Keratinocyte (primary cell): ENCODE data around the gene OR10V1. TPM values are rescaled to one million over a fixed set of nuclear protein-coding genes. Genes with fewer than 3 reads are reported as not detected.
A peak's percentile ranks its signal among the peaks of the same experiment; 100 is the strongest.

Experiments used
- DNase-seq: peaks from one replicate; pipeline ENCODE4 v3.0.0-alpha.2; 2011; ENCODE audit warnings: low read depth, missing footprints, low spot score
- FAIRE-seq: peaks from 2 replicates; lab custom pipeline; 2011; peaks lifted over from hg19 to GRCh38; lab: Jason Lieb, UNC
- H2AFZ ChIP-seq: 2 replicates; pipeline ENCODE4 v1.6.0; 2012; ENCODE audit warnings: low read length, control low read depth, inconsistent platforms; ENCODE audit not compliant: control insufficient read depth
- H3K27ac ChIP-seq: 2 replicates; pipeline ENCODE4 v1.5.1; 2011; ENCODE audit warnings: low read length; ENCODE audit not compliant: control insufficient read depth, insufficient read depth
- H3K27me3 ChIP-seq: 3 replicates; pipeline ENCODE4 v1.6.0; 2011; ENCODE audit warnings: low read length; ENCODE audit not compliant: control insufficient read depth, insufficient read depth; ENCODE audit errors: extremely low read depth
- H3K36me3 ChIP-seq, 2 experiments: 2 replicates in 1 of 2; 3 replicates in 1 of 2; pipeline ENCODE4 v1.5.1; 2011; ENCODE audit warnings: low read length in 2 of 2, mild to moderate bottlenecking in 1 of 2; ENCODE audit not compliant: control insufficient read depth in 2 of 2, insufficient read depth in 2 of 2; ENCODE audit errors: extremely low read depth in 1 of 2
- H3K4me1 ChIP-seq: 3 replicates; pipeline ENCODE4 v1.5.1; 2011; ENCODE audit warnings: low read length; ENCODE audit not compliant: control insufficient read depth, insufficient read depth; ENCODE audit errors: extremely low read depth
- H3K4me2 ChIP-seq: 3 replicates; pipeline ENCODE4 v1.6.0; 2011; ENCODE audit warnings: low read depth, low read length; ENCODE audit not compliant: control insufficient read depth, insufficient read depth; ENCODE audit errors: extremely low read depth
- H3K4me3 ChIP-seq, 3 experiments: fragments of 200-600 bp in 1 of 3; sonication (generic) in 1 of 3; 2 replicates in 2 of 3; 3 replicates in 1 of 3; pipeline ENCODE4 v1.5.1; 2011 to 2016; ENCODE audit warnings: low read length in 3 of 3, mild to moderate bottlenecking in 3 of 3, control low read depth in 2 of 3, inconsistent platforms in 1 of 3, low read depth in 1 of 3, mixed read lengths in 1 of 3, mixed run types in 1 of 3, moderate library complexity in 1 of 3; ENCODE audit not compliant: control insufficient read depth in 2 of 3, insufficient read depth in 2 of 3; ENCODE audit errors: extremely low read depth in 1 of 3
- H3K79me2 ChIP-seq: 2 replicates; pipeline ENCODE4 v1.6.0; 2012; ENCODE audit warnings: low read length; ENCODE audit not compliant: control insufficient read depth, insufficient read depth
- H3K9ac ChIP-seq: 3 replicates; pipeline ENCODE4 v1.6.0; 2011; ENCODE audit warnings: low read length; ENCODE audit not compliant: control insufficient read depth, insufficient read depth; ENCODE audit errors: extremely low read depth
- H3K9me1 ChIP-seq: 3 replicates; pipeline ENCODE4 v1.6.0; 2011; ENCODE audit warnings: low read length; ENCODE audit not compliant: control insufficient read depth, insufficient read depth; ENCODE audit errors: extremely low read depth
- H3K9me3 ChIP-seq: 2 replicates; pipeline ENCODE4 v1.5.1; 2012; ENCODE audit warnings: low read depth, low read length; ENCODE audit not compliant: control insufficient read depth
- H4K20me1 ChIP-seq: 3 replicates; pipeline ENCODE4 v1.6.0; 2011; ENCODE audit warnings: low read length; ENCODE audit not compliant: control insufficient read depth, insufficient read depth; ENCODE audit errors: extremely low read depth
- EZH2 ChIP-seq: IDR thresholded peaks from one replicate; pipeline ENCODE4 v1.6.1; 2012; ENCODE audit warnings: inconsistent platforms, mild to moderate bottlenecking, low read length, moderate library complexity
- dilution Hi-C: fragments of 300-500 bp; cut with MboI; formaldehyde crosslinking; loops from one replicate; pipeline ENCODE4 v1.7.0; 2020; ENCODE audit warnings: low sequenced_read_pairs; ENCODE audit not compliant: extremely low pct_ligation_motif_present
- polyA plus RNA-seq, 5 experiments: library from polyadenylated mRNA; depleted of rRNA in 3 of 5; stranded (reverse) in 3 of 5; stranded (forward) in 1 of 5; unstranded in 1 of 5; fragments of >200 nt; gene quantifications; 1 replicate in 1 of 5; 2 replicates in 3 of 5; 3 replicates in 1 of 5; pipeline versions ENCODE4 v1.2.1 to v1.2.3, GENCODE V29; 2011 to 2012; ENCODE audit warnings: missing spikeins in 2 of 5, low read depth in 1 of 5, low replicate concordance in 1 of 5
- TF ChIP-seq, protein P1 (sequence below), 3 experiments: IDR thresholded peaks in 1 of 3; conservative IDR thresholded peaks in 1 of 3; optimal IDR thresholded peaks in 1 of 3; 2 replicates in 2 of 3; 3 replicates in 1 of 3; pipeline versions ENCODE3 to v1.5.1; 2011; ENCODE audit warnings: low read length in 3 of 3, mild to moderate bottlenecking in 3 of 3, moderate library complexity in 2 of 3, control low read depth in 1 of 3, inconsistent platforms in 1 of 3; ENCODE audit not compliant: insufficient read depth in 2 of 3; ENCODE audit errors: extremely low read depth in 1 of 3

The OR10V1 gene
- polyA plus RNA-seq, 1 donor (not counting 4 experiments of a cell fraction or from before 2014, with no cell fraction given): not detected

- peaks cover 21% of the 10 kb centered on the region for H3K4me1 ChIP-seq
- no peaks in the 10 kb centered on the region for H3K27me3 ChIP-seq
- no peaks in the 10 kb centered on the region for H3K9me3 ChIP-seq
- peak within 1 kb of the TSS; percentile 92 for H2AFZ ChIP-seq
- TF ChIP-seq EZH2: no peak
- TF ChIP-seq, protein P1, sequence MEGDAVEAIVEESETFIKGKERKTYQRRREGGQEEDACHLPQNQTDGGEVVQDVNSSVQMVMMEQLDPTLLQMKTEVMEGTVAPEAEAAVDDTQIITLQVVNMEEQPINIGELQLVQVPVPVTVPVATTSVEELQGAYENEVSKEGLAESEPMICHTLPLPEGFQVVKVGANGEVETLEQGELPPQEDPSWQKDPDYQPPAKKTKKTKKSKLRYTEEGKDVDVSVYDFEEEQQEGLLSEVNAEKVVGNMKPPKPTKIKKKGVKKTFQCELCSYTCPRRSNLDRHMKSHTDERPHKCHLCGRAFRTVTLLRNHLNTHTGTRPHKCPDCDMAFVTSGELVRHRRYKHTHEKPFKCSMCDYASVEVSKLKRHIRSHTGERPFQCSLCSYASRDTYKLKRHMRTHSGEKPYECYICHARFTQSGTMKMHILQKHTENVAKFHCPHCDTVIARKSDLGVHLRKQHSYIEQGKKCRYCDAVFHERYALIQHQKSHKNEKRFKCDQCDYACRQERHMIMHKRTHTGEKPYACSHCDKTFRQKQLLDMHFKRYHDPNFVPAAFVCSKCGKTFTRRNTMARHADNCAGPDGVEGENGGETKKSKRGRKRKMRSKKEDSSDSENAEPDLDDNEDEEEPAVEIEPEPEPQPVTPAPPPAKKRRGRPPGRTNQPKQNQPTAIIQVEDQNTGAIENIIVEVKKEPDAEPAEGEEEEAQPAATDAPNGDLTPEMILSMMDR (optimal IDR thresholded peaks at IDR 0.05 in 1 of 3, IDR thresholded peaks at IDR 0.05 in 1 of 3, conservative IDR thresholded peaks at IDR 0.05 in 1 of 3; ENCODE audit: extremely low read depth in 1 of 3, insufficient read depth in 2 of 3, low read length in 3 of 3): peak in 1 of 3 experiments; percentile 3
- dilution Hi-C loops: no loop called here
- peak within 1 kb of the TSS; percentile 87 to 97 (median 96) for H3K4me3 ChIP-seq
- peaks cover 15% of the 10 kb centered on the region for H3K9me1 ChIP-seq
- peak within 1 kb of the TSS; percentile 95 for H3K27ac ChIP-seq
- peaks cover 4 to 11% of the 10 kb centered on the region in 2 experiments for H3K36me3 ChIP-seq
- peak within 1 kb of the TSS; percentile 96 for H3K9ac ChIP-seq
- H4K20me1 ChIP-seq: peaks cover 17% of the 10 kb centered on the region
- H3K4me2 ChIP-seq: peak within 1 kb of the TSS; percentile 99
- H3K79me2 ChIP-seq: peaks cover 45% of the 10 kb centered on the region
- FAIRE-seq: peak; percentile 44
- DNase-seq: no peak
These were observed 41.4 kb upstream of the OR10V1 start, which contains the start of gene STX3 for GRCh38 chr11:59754859-59755700. Gene STX3, plus strand, starts transcription at chr11:59755376. Its CDS starts 230 bp downstream, at chr11:59755606.

DNA sequence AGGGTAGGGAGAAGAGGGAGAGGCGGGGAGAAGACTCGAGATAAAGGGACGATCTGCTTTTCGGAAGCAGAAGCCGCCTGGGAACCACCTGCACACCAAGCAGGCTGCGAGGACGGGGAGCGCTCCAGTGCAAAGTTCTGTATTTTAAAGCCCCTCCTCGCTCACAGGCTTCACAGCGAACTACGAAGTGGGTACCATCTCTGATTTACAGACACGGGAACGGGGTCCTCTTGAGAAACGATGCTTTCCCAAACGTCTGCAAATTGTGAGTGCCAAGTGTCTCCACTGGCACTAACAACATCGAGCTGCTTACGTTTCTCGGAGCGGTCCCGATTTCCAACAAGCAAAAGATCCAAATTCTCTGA lies 40.8 kb upstream of the OR10V1 start:
- Histone ChIP-seq H3K27ac (peak overlapping the region; percentile 95), H3K79me2 (peaks cover 39% of the 10 kb centered on the region), H4K20me1 (peaks cover 17% of the 10 kb centered on the region), H3K36me3 (peaks cover 3 to 11% of the 10 kb centered on the region in 2 experiments), H2AFZ (peak overlapping the region; percentile 92), H3K4me3 (peak overlapping the region; percentile 87 to 97 (median 96)), H3K27me3 (no peaks in the 10 kb centered on the region), H3K4me1 (peaks cover 21% of the 10 kb centered on the region), H3K9me3 (no peaks in the 10 kb centered on the region), H3K4me2 (peak overlapping the region; percentile 89), H3K9me1 (peaks cover 15% of the 10 kb centered on the region), H3K9ac (peak overlapping the region; percentile 96)
- no peak for TF ChIP-seq EZH2
- TF ChIP-seq, protein P1 (optimal IDR thresholded peaks at IDR 0.05 in 1 of 3, IDR thresholded peaks at IDR 0.05 in 1 of 3, conservative IDR thresholded peaks at IDR 0.05 in 1 of 3; ENCODE audit: extremely low read depth in 1 of 3, insufficient read depth in 2 of 3, low read length in 3 of 3): no peak
- DNase-seq: no peak
- dilution Hi-C loops: no loop called here
- FAIRE-seq: no peak
